ENCODE results near the gene SLC44A4.
A peak's percentile ranks its signal among the peaks of the same experiment; 100 is the strongest.

SLC44A4 gene

GRCh38 chr6:31844507-31844906 is 34.3 kb downstream of the SLC44A4 start:
- no peak for TF ChIP-seq TAF1 (IDR thresholded peaks at IDR 0.05; ENCODE audit: borderline replicate concordance, insufficient read depth, low read length)
- no peak for TF ChIP-seq FOXP2 (optimal IDR thresholded peaks at IDR 0.05; ENCODE audit: borderline replicate concordance, extremely low read depth, extremely low read length, insufficient read depth)
- TF ChIP-seq SIN3A (IDR thresholded peaks at IDR 0.05; ENCODE audit: borderline replicate concordance, insufficient read depth, low read length), result no peak
- no peak for TF ChIP-seq REST (IDR thresholded peaks at IDR 0.05; ENCODE audit: insufficient read depth in 1 of 2, low read depth in 2 of 2, low read length in 2 of 2)
- TF ChIP-seq POLR2AphosphoS5 (IDR thresholded peaks at IDR 0.05; ENCODE audit: low read depth, low read length), result no peak

DNA sequence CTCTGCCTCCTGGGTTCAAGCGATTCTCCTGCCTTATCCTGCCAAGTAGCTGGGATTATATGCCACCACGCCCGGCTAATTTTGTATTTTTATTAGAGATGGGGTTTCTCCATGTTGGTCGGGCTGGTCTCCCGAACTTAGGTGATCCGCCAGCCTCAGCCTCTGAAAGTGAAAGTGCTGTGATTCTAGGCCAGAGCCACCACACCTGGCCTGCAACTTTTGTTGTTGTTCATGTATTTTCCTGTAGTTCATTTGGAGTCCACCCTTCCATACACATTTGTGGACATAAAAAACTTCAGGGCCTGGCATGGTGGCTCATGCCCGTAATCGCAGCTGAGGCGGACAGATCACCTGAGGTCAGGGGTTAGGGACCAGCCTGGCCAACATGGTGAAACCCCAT is 36.7 kb downstream of the SLC44A4 start:
- TF ChIP-seq REST (IDR thresholded peaks at IDR 0.05; ENCODE audit: insufficient read depth in 1 of 2, low read depth in 2 of 2, low read length in 2 of 2) (no peak), POLR2AphosphoS5 (IDR thresholded peaks at IDR 0.05; ENCODE audit: low read depth, low read length) (no peak), FOXP2 (optimal IDR thresholded peaks at IDR 0.05; ENCODE audit: borderline replicate concordance, extremely low read depth, extremely low read length, insufficient read depth) (no peak), TAF1 (IDR thresholded peaks at IDR 0.05; ENCODE audit: borderline replicate concordance, insufficient read depth, low read length) (no peak), SIN3A (IDR thresholded peaks at IDR 0.05; ENCODE audit: borderline replicate concordance, insufficient read depth, low read length) (no peak)

GRCh38 chr6:31838968-31839367 is 39.8 kb downstream of the SLC44A4 start:
- TF ChIP-seq REST (IDR thresholded peaks at IDR 0.05; ENCODE audit: insufficient read depth in 1 of 2, low read depth in 2 of 2, low read length in 2 of 2) (no peak), POLR2AphosphoS5 (IDR thresholded peaks at IDR 0.05; ENCODE audit: low read depth, low read length) (no peak; the same call in 1 of the 2 replicates), FOXP2 (optimal IDR thresholded peaks at IDR 0.05; ENCODE audit: borderline replicate concordance, extremely low read depth, extremely low read length, insufficient read depth) (no peak)

DNA sequence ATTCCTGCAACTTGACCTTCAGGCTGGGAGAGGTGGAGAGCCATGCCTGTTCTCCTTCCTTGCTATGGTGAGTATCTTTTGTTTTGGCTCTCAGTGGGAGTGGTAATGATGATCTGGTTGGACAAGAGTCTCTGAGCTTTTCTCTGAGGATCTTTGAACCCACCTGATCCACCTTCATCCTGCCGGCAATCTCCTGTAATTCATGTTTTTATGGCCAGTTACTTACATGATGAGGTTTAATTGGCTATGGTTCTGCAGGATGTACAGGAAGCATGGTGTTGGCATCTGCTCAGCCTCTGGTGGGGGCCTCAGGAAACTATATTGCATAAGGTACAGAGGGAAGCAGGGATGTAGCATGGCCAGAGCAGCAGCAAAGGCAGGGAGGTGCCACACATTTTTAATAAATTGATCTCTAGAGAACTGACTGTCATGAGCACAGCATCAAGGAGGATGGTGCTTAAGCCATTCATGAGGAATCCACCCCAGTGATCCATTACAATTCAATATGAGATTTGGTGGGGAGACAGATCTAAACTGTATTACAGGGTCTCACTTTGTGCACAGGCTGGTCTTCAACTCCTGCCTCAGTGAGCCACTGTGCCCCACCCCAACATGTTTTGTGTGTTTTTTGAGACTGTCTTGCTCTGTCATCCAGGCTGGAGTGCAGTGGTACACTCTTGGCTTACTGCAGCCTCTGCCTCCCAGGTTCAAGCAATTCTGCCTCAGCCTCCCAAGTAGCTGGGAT is 41.3 kb downstream of the SLC44A4 start:
- TF ChIP-seq FOXP2 (optimal IDR thresholded peaks at IDR 0.05; ENCODE audit: borderline replicate concordance, extremely low read depth, extremely low read length, insufficient read depth) (no peak), TAF1 (IDR thresholded peaks at IDR 0.05; ENCODE audit: borderline replicate concordance, insufficient read depth, low read length) (no peak), POLR2AphosphoS5 (IDR thresholded peaks at IDR 0.05; ENCODE audit: low read depth, low read length) (peak; percentile 14; the same call in 1 of the 2 replicates), REST (IDR thresholded peaks at IDR 0.05; ENCODE audit: insufficient read depth in 1 of 2, low read depth in 2 of 2, low read length in 2 of 2) (no peak), SIN3A (IDR thresholded peaks at IDR 0.05; ENCODE audit: borderline replicate concordance, insufficient read depth, low read length) (0 out of 2 replicates have a peak, but pooled peaks have one; percentile 39)

All from PFSK-1 (cell line).